ENCODE data around the gene TMPRSS3. TPM values are rescaled to one million over a fixed set of nuclear protein-coding genes. Genes with fewer than 3 reads are reported as not detected.

TMPRSS3 gene
- total RNA-seq, 2 donors from 2014 or later = 12.5 to 12.7 TPM

- TF ChIP-seq POLR2A (IDR thresholded peaks at IDR 0.05) = no peak
- TF ChIP-seq CTCF (IDR thresholded peaks at IDR 0.05) = no peak
- DNase-seq (no peak), ATAC-seq (no peak)
- H3K36me3 ChIP-seq (replicated peaks in 1 of 2; ENCODE audit: insufficient read depth in 1 of 2, low read depth in 2 of 2) = no peaks in the 10 kb centered on the region
- H3K4me1 ChIP-seq = no peaks in the 10 kb centered on the region
- no peak overlapping the region for H3K27ac ChIP-seq
- intact Hi-C loops (cut with DNase I) = loop anchor here (10.0 kb wide), 2 partner anchors 128 to 298 kb away; partner anchors contain the start of gene TFF3
- WGBS, 2 donors = 76 to 83% methylated on average over 13 to 15 of the region's 15 CpGs
- H3K9me3 ChIP-seq = no peaks in the 10 kb centered on the region
- H3K4me3 ChIP-seq = no peak overlapping the region
- no peaks in the 10 kb centered on the region for H3K27me3 ChIP-seq
These were observed 47.4 kb upstream of the TMPRSS3 start for GRCh38 chr21:42443181-42443785.

GRCh38 chr21:42441963-42442362 is 46.1 kb upstream of the TMPRSS3 start:
- 74 to 80% methylated on average over 6 of the region's 6 CpGs for WGBS, 2 donors
- TF ChIP-seq CTCF (IDR thresholded peaks at IDR 0.05) (no peak), POLR2A (IDR thresholded peaks at IDR 0.05) (no peak)
- ATAC-seq = no peak
- Histone ChIP-seq H3K4me3 (no peak overlapping the region), H3K4me1 (no peaks in the 10 kb centered on the region), H3K36me3 (replicated peaks in 1 of 2; ENCODE audit: insufficient read depth in 1 of 2, low read depth in 2 of 2) (no peaks in the 10 kb centered on the region), H3K27me3 (no peaks in the 10 kb centered on the region), H3K27ac (no peak overlapping the region), H3K9me3 (no peaks in the 10 kb centered on the region)
- DNase-seq = no peak
- intact Hi-C loops (cut with DNase I) = loop anchor here (10.0 kb wide), 2 partner anchors 127 to 297 kb away; partner anchors contain the start of gene TFF3

GRCh38 chr21:42440187-42440792 is 44.4 kb upstream of the TMPRSS3 start:
- Histone ChIP-seq H3K9me3 (no peaks in the 10 kb centered on the region), H3K27me3 (no peaks in the 10 kb centered on the region), H3K4me1 (no peaks in the 10 kb centered on the region), H3K4me3 (no peak overlapping the region), H3K36me3 (replicated peaks in 1 of 2; ENCODE audit: insufficient read depth in 1 of 2, low read depth in 2 of 2) (no peaks in the 10 kb centered on the region), H3K27ac (no peak overlapping the region)
- DNase-seq = no peak
- no peak for ATAC-seq
- TF ChIP-seq POLR2A (IDR thresholded peaks at IDR 0.05) (no peak), CTCF (IDR thresholded peaks at IDR 0.05) (no peak)
- intact Hi-C loops (cut with DNase I) = loop anchor here (10.0 kb wide), 2 partner anchors 125 to 295 kb away; partner anchors contain the start of gene TFF3
- WGBS, 2 donors = 77 to 79% methylated on average over 12 of the region's 12 CpGs

- Histone ChIP-seq H3K27ac (no peak overlapping the region), H3K4me3 (no peak overlapping the region), H3K27me3 (no peaks in the 10 kb centered on the region), H3K4me1 (no peaks in the 10 kb centered on the region), H3K36me3 (replicated peaks in 1 of 2; ENCODE audit: insufficient read depth in 1 of 2, low read depth in 2 of 2) (no peaks in the 10 kb centered on the region), H3K9me3 (no peaks in the 10 kb centered on the region)
- ATAC-seq (no peak), DNase-seq (no peak)
- TF ChIP-seq CTCF (IDR thresholded peaks at IDR 0.05) = no peak
- no peak for TF ChIP-seq POLR2A (IDR thresholded peaks at IDR 0.05)
- intact Hi-C loops (cut with DNase I) = loop anchor here (10.0 kb wide), 2 partner anchors 125 to 295 kb away; partner anchors contain the start of gene TFF3
- WGBS, 2 donors = 74 to 75% methylated on average over 17 of the region's 17 CpGs
These were observed 43.7 kb upstream of the TMPRSS3 start for GRCh38 chr21:42439284-42440186.
